Right lobe of liver (tissue), 4 donors: ENCODE results near the gene ERCC6.

Experiments used
- POLR2A ChIP-seq: fragments of 450-650 bp; IDR thresholded peaks from one replicate; pipeline ENCODE4 v1.6.1; 2017; ENCODE audit warnings: antibody characterized with exemption, mild to moderate bottlenecking
- TF ChIP-seq, protein P1 (sequence below), 4 donors: fragments of 200-600 bp in 3 of 4; fragments of 450-650 bp in 1 of 4; IDR thresholded peaks; one replicate each; pipeline versions ENCODE4 v1.5.1 to v1.8.0; 2016 to 2022; ENCODE audit warnings: antibody characterized with exemption in 4 of 4, mild to moderate bottlenecking in 2 of 4
- donor health status: DM: no; HTN: no; CAD: no.
- donor health status: DM: no; HTN: no; CAD: no.
- donor health status: DM: no; HTN: yes; CAD: no.

DNA sequence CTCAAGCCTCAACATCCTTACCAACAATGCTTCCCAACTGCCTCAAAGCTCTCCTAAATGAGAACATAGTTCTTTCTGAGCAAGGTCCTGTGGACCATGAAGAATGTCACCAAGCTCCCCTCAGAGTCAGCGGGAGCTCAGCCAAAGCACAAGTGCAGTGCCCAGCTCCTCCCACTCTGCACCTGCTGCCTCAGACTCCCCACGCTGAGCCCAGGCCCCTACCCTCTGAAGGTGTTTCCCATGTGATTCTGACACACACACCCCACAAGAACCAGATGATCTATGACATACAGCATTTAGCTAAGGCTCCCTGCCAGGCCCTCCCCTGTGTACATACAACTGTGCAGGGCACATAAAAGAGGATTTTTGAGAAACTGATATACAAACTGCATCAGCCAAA, 19.2 kb downstream of the ERCC6 start:
- TF ChIP-seq, protein P1, sequence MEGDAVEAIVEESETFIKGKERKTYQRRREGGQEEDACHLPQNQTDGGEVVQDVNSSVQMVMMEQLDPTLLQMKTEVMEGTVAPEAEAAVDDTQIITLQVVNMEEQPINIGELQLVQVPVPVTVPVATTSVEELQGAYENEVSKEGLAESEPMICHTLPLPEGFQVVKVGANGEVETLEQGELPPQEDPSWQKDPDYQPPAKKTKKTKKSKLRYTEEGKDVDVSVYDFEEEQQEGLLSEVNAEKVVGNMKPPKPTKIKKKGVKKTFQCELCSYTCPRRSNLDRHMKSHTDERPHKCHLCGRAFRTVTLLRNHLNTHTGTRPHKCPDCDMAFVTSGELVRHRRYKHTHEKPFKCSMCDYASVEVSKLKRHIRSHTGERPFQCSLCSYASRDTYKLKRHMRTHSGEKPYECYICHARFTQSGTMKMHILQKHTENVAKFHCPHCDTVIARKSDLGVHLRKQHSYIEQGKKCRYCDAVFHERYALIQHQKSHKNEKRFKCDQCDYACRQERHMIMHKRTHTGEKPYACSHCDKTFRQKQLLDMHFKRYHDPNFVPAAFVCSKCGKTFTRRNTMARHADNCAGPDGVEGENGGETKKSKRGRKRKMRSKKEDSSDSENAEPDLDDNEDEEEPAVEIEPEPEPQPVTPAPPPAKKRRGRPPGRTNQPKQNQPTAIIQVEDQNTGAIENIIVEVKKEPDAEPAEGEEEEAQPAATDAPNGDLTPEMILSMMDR (IDR thresholded peaks at IDR 0.05) = no peak
- no peak for TF ChIP-seq POLR2A
